Ascending aorta (tissue), 2 donors: ENCODE measurements around the gene CDK5RAP1. TPM values are rescaled to one million over a fixed set of nuclear protein-coding genes. Genes with fewer than 3 reads are reported as not detected.
A peak's percentile ranks its signal among the peaks of the same experiment; 100 is the strongest.

Source experiments
- DNase-seq, 2 donors: peaks; one replicate each; pipeline ENCODE4 v3.0.0-alpha.2; 2019; ENCODE audit warnings: low spot score in 2 of 2
- H3K27ac ChIP-seq, 2 donors: fragments of 200-600 bp; sonication (generic); one replicate each; pipeline ENCODE4 v1.5.1; 2016 to 2017; ENCODE audit warnings: mild to moderate bottlenecking in 1 of 2
- H3K27me3 ChIP-seq: fragments of 200-600 bp; sonication (generic); one replicate; pipeline ENCODE4 v1.5.1; 2017
- H3K36me3 ChIP-seq, 2 donors: fragments of 200-600 bp; sonication (generic); one replicate each; pipeline ENCODE4 v1.5.1; 2016
- H3K4me1 ChIP-seq, 2 donors: fragments of 200-600 bp; sonication (generic); one replicate each; pipeline ENCODE4 v1.5.1; 2016 to 2017; ENCODE audit warnings: mild to moderate bottlenecking in 1 of 2
- H3K4me3 ChIP-seq, 2 donors: fragments of 200-600 bp; sonication (generic); one replicate each; pipeline ENCODE4 v1.5.1; 2016 to 2017; ENCODE audit warnings: mild to moderate bottlenecking in 1 of 2
- H3K9me3 ChIP-seq, 2 donors: fragments of 200-600 bp; sonication (generic); one replicate each; pipeline ENCODE4 v1.5.1; 2016
- intact Hi-C: fragments of 100-400 bp; cut with DNase I; formaldehyde crosslinking; loops from one replicate; pipeline ENCODE4 v1.15.1; 2023
- total RNA-seq: library from RNA; depleted of rRNA; stranded (reverse); fragments of >200 nt; gene quantifications from one replicate; pipeline ENCODE4 v1.1.0, GENCODE V29; 2016
- TF ChIP-seq, protein P1 (sequence below), 3 experiments: fragments of 200-600 bp in 2 of 3; fragments of 450-650 bp in 1 of 3; sonication (generic) in 2 of 3; IDR thresholded peaks; one replicate each; pipeline ENCODE4 v1.5.1; 2016 to 2019; ENCODE audit warnings: antibody characterized with exemption in 3 of 3, mild to moderate bottlenecking in 1 of 3, moderate library complexity in 1 of 3

Gene CDK5RAP1
- total RNA-seq, 1 donor from 2014 or later: 42.8 TPM

DNA sequence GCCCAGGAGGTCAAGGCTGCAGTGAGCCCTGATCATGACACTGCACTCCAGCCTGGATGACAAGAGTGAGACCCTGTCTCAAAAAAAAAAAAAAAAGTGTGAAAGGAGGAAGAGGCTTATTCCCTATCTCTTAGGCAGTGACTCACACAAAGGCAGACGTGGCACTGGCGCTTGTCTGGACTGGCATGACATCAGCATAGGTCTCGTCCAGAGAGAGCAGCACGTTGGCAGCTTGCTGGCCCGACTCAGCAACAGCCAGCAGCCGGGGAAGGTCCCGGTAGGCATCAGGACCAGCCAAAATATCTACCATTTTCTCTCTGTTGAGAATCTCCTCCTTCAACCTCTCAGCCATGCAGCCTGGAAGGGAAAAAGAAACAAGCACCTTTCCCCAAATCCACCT is 14.1 kb downstream of the CDK5RAP1 start:
- DNase-seq: peak in 1 of 2 donors; percentile 27
- Histone ChIP-seq H3K36me3 (peaks cover 47 to 69% of the 10 kb centered on the region in 2 donors), H3K9me3 (no peaks in the 10 kb centered on the region), H3K4me3 (no peak overlapping the region), H3K27me3 (no peaks in the 10 kb centered on the region), H3K27ac (no peak overlapping the region), H3K4me1 (no peaks in the 10 kb centered on the region)
- intact Hi-C loops: no loop called here
- TF ChIP-seq, protein P1, sequence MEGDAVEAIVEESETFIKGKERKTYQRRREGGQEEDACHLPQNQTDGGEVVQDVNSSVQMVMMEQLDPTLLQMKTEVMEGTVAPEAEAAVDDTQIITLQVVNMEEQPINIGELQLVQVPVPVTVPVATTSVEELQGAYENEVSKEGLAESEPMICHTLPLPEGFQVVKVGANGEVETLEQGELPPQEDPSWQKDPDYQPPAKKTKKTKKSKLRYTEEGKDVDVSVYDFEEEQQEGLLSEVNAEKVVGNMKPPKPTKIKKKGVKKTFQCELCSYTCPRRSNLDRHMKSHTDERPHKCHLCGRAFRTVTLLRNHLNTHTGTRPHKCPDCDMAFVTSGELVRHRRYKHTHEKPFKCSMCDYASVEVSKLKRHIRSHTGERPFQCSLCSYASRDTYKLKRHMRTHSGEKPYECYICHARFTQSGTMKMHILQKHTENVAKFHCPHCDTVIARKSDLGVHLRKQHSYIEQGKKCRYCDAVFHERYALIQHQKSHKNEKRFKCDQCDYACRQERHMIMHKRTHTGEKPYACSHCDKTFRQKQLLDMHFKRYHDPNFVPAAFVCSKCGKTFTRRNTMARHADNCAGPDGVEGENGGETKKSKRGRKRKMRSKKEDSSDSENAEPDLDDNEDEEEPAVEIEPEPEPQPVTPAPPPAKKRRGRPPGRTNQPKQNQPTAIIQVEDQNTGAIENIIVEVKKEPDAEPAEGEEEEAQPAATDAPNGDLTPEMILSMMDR (IDR thresholded peaks at IDR 0.05): no peak

DNA sequence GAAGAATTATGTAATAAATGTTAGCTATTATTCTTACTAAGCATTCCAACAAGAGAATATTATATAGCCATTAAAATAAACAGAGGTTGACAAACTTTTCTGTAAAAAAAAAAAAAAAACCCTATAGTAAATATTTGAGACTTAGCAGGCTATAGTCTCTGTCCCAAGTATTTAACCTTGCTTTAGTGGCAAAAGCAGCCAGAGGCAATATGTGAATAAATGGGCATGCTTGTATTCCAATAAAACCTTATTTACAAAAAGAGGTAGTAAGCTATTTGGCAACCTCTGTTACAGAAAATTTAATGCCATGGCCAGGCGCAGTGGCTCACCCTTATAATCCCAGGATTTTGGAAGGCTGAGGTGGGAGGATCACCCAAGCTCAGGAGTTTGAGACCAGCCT is 14.6 kb downstream of the CDK5RAP1 start:
- H3K27ac ChIP-seq: no peak overlapping the region
- peaks cover 48 to 70% of the 10 kb centered on the region in 2 donors for H3K36me3 ChIP-seq

DNA sequence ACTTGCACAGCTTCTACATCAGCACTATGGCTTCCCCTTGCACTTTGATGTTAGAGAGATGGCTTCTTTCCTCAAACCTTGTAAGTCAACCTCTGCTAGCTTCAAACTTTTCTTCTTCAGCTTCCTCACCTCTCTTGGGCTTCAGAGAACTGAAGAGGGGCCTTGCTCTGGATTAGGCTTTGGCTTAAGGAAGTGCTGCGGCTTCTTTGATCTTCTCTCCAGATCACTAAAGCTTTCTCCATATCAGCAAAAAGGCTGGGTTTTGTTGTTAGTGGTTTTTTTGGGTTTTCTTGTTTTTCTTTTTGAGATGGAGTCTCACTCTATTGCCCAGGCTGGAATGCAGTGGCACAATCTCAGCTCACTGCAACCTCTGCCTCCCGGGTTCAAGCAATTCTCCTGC is 24.0 kb downstream of the CDK5RAP1 start:
- H3K9me3 ChIP-seq: no peaks in the 10 kb centered on the region
- DNase-seq: no peak
- no peak overlapping the region for H3K4me3 ChIP-seq
- no peaks in the 10 kb centered on the region for H3K27me3 ChIP-seq
- H3K4me1 ChIP-seq: no peaks in the 10 kb centered on the region
- H3K27ac ChIP-seq: no peak overlapping the region
- H3K36me3 ChIP-seq: peaks cover 56 to 73% of the 10 kb centered on the region in 2 donors
- intact Hi-C loops: no loop called here
- TF ChIP-seq, protein P1 (IDR thresholded peaks at IDR 0.05): no peak

More for the DNA sequence above, 14.6 kb downstream of the CDK5RAP1 start:
- no peaks in the 10 kb centered on the region for H3K4me1 ChIP-seq
- H3K9me3 ChIP-seq: no peaks in the 10 kb centered on the region
- no peaks in the 10 kb centered on the region for H3K27me3 ChIP-seq
- DNase-seq: peak in 1 of 2 donors; percentile 12
- H3K4me3 ChIP-seq: no peak overlapping the region
- intact Hi-C loops: no loop called here
- TF ChIP-seq, protein P1 (IDR thresholded peaks at IDR 0.05): no peak

GRCh38 chr20:33373735-33374605 is 27.3 kb downstream of the CDK5RAP1 start:
- H3K4me3 ChIP-seq: no peak overlapping the region
- H3K27me3 ChIP-seq: no peaks in the 10 kb centered on the region
- peaks cover 61 to 81% of the 10 kb centered on the region in 2 donors for H3K36me3 ChIP-seq
- TF ChIP-seq, protein P1 (IDR thresholded peaks at IDR 0.05): no peak
- DNase-seq: peak in 1 of 2 donors; percentile 4
- H3K27ac ChIP-seq: no peak overlapping the region
- H3K4me1 ChIP-seq: no peaks in the 10 kb centered on the region
- H3K9me3 ChIP-seq: no peaks in the 10 kb centered on the region
- intact Hi-C loops: no loop called here

GRCh38 chr20:33372993-33373441 is 28.3 kb downstream of the CDK5RAP1 start:
- Histone ChIP-seq H3K27me3 (no peaks in the 10 kb centered on the region), H3K36me3 (peaks cover 61 to 78% of the 10 kb centered on the region in 2 donors)
- intact Hi-C loops: no loop called here

More at GRCh38 chr20:33372993-33373441, 28.3 kb downstream of the CDK5RAP1 start:
- no peak overlapping the region for H3K4me3 ChIP-seq
- H3K9me3 ChIP-seq: no peaks in the 10 kb centered on the region
- peak in 1 of 2 donors; percentile 35 for DNase-seq
- TF ChIP-seq, protein P1 (IDR thresholded peaks at IDR 0.05): no peak
- no peaks in the 10 kb centered on the region for H3K4me1 ChIP-seq
- H3K27ac ChIP-seq: no peak overlapping the region
